ENCODE results near the gene TFPI.
A peak's percentile ranks its signal among the peaks of the same experiment; 100 is the strongest.

The TFPI gene

DNA sequence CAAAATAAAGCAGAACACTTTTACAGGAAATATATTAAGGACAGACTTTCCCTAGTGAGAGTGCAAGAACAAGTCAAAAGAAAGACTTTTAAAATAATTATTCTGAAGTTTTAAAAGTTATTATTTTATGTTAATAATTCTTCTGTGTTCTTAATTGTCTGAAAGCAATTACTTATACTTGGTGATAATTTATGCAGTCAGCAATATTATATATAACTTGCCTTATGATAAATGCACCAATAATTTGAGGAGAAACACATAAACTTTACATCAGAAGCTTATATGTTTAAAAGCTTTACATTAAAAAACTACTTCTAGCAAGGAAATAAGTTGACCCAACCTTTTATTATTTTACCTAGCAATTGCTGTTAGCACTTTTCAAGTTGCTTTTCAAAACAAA, 102.7 kb downstream of the TFPI start:
- Mint-ChIP-seq H3K27me3 (no peaks in the 10 kb centered on the region), H3K4me3 (no peak overlapping the region), H3K9me3 (no peaks in the 10 kb centered on the region), H3K27ac (no peak overlapping the region), H3K36me3 (ENCODE audit: low read depth) (no peaks in the 10 kb centered on the region), H3K4me1 (ENCODE audit: low read depth) (peaks cover 13% of the 10 kb centered on the region)

DNA sequence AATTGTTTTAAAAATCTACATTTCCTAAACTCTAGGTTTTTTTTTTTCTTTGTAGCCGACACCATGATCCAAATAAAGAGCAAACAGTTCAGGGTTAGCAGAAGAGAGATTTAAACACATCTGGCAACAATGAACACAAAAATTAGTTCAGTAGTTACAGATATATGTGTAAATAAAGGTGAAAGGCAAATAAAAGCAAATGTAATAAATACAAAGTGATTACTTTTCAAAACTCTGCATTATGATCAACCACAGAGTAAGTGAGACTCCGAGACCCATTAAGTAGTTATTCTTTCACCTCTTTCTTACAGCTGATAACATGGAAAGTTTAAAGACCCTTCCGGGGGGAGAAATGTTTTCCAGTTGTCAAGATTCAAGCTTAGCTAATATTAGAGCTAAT, 106.9 kb downstream of the TFPI start:
- Mint-ChIP-seq H3K36me3 (ENCODE audit: low read depth) (no peaks in the 10 kb centered on the region), H3K27ac (no peak overlapping the region), H3K4me3 (peak overlapping the region; percentile 52), H3K27me3 (no peaks in the 10 kb centered on the region), H3K9me3 (no peaks in the 10 kb centered on the region), H3K4me1 (ENCODE audit: low read depth) (peaks cover 13% of the 10 kb centered on the region)

- no peak overlapping the region for H3K27ac Mint-ChIP-seq
- peaks cover 13% of the 10 kb centered on the region for H3K4me1 Mint-ChIP-seq (ENCODE audit: low read depth)
- no peaks in the 10 kb centered on the region for H3K36me3 Mint-ChIP-seq (ENCODE audit: low read depth)
- H3K9me3 Mint-ChIP-seq = no peaks in the 10 kb centered on the region
- H3K4me3 Mint-ChIP-seq = no peak overlapping the region
- H3K27me3 Mint-ChIP-seq = no peaks in the 10 kb centered on the region
These were observed 107.5 kb downstream of the TFPI start for GRCh38 chr2:187446711-187447110.

- Mint-ChIP-seq H3K27me3 (no peaks in the 10 kb centered on the region), H3K4me3 (no peak overlapping the region), H3K27ac (no peak overlapping the region), H3K4me1 (ENCODE audit: low read depth) (peaks cover 13% of the 10 kb centered on the region), H3K36me3 (ENCODE audit: low read depth) (no peaks in the 10 kb centered on the region), H3K9me3 (no peaks in the 10 kb centered on the region)
These were observed 109.2 kb downstream of the TFPI start for GRCh38 chr2:187445051-187445450.

DNA sequence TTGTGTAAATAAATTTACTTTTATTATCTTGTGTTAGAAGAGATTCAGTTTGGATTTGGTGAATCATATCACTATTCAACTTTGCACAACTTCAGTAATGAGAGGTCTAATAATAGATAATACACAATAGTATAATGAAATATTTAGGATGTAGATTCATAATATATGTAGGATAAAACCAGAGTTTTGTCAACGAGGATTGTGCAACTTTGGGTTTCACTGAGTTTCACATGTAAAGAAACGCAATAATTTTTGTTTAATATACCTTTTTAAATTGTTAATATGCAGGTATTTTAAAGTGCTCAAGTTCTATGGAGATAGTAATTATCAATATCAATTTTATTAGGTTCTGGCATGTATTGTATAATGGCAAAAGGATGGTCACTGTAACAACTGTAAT, 111.5 kb downstream of the TFPI start:
- no peaks in the 10 kb centered on the region for H3K9me3 Mint-ChIP-seq
- H3K36me3 Mint-ChIP-seq (ENCODE audit: low read depth) = no peaks in the 10 kb centered on the region

DNA sequence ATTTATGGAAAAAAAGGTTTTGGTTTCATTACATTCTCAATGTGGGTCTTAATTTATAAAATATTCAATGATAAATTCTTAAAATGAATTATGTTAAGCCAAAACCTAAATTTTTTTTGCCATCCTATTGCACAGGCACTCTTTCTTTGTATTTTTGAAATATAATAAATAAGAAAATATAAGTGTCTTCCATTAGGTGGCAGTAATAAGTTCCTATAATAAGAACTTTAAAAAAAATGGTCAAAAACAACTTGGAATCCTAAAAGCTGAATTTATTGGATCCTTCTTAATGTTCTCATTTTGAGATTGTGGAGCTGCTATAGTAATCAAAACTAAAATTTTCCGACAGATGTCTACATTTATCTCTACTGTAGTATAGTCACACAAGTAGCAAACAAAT, 111.9 kb downstream of the TFPI start:
- Mint-ChIP-seq H3K4me3 (no peak overlapping the region), H3K9me3 (no peaks in the 10 kb centered on the region), H3K36me3 (ENCODE audit: low read depth) (no peaks in the 10 kb centered on the region), H3K27ac (no peak overlapping the region), H3K4me1 (ENCODE audit: low read depth) (peaks cover 4% of the 10 kb centered on the region), H3K27me3 (no peaks in the 10 kb centered on the region)

More for the DNA sequence above, 111.5 kb downstream of the TFPI start:
- Mint-ChIP-seq H3K27me3 (no peaks in the 10 kb centered on the region), H3K27ac (no peak overlapping the region), H3K4me3 (no peak overlapping the region), H3K4me1 (ENCODE audit: low read depth) (peaks cover 6% of the 10 kb centered on the region)

DNA sequence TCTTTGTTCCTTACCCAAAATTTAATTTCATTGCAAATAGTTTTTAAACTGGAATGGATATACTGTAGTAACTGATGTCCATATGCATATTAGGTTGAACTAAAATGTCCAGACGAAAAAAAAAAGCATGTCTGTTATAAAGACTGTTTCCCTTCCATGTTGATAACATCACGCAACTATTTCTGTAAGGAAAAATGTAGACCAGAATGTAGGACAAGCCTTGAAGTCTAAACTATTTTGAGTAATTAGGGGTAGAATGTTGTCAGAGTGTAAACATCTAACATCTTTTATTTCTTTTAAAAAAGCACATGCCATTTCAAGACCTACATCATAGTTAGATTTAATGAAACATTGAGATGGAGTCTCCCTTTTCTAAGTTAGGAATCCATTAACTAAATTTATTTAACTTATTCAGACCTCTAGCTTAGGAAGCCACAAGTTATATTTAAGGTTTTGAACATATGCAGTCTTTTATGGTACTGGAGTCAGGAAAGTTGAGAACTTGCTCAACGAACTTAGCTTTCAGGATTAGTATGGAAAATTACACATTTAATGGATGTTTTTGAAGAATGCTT, 114.0 kb downstream of the TFPI start:
- no peaks in the 10 kb centered on the region for H3K27me3 Mint-ChIP-seq
- no peak overlapping the region for H3K4me3 Mint-ChIP-seq
- no peaks in the 10 kb centered on the region for H3K9me3 Mint-ChIP-seq
- no peaks in the 10 kb centered on the region for H3K36me3 Mint-ChIP-seq (ENCODE audit: low read depth)
- no peaks in the 10 kb centered on the region for H3K4me1 Mint-ChIP-seq (ENCODE audit: low read depth)
- H3K27ac Mint-ChIP-seq = no peak overlapping the region

GRCh38 chr2:187438455-187438854, 115.8 kb downstream of the TFPI start:
- H3K4me1 Mint-ChIP-seq (ENCODE audit: low read depth) = no peaks in the 10 kb centered on the region
- no peak overlapping the region for H3K27ac Mint-ChIP-seq
- H3K27me3 Mint-ChIP-seq = no peaks in the 10 kb centered on the region
- no peaks in the 10 kb centered on the region for H3K36me3 Mint-ChIP-seq (ENCODE audit: low read depth)
- no peak overlapping the region for H3K4me3 Mint-ChIP-seq
- H3K9me3 Mint-ChIP-seq = no peaks in the 10 kb centered on the region

DNA sequence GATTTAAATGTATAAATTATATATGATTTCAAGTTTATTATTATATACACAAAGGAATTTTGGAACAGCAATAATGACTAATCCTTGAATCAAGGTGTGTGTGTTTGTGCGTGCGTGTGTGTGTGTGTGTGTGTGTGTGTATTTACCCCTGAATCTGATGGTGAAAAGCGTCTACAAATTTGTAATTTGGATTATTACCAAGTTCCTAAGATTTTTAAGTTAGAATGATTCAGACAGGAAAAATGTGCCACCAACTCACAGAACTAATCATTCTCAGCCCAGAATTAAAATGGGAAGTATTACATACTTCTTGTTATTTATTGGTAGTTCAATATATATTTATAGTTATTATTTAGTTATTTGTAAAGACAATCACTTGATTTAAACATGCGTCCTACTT, 118.5 kb downstream of the TFPI start:
- Mint-ChIP-seq H3K9me3 (no peaks in the 10 kb centered on the region), H3K36me3 (ENCODE audit: low read depth) (no peaks in the 10 kb centered on the region), H3K4me1 (ENCODE audit: low read depth) (no peaks in the 10 kb centered on the region), H3K27me3 (no peaks in the 10 kb centered on the region), H3K4me3 (no peak overlapping the region), H3K27ac (no peak overlapping the region)

DNA sequence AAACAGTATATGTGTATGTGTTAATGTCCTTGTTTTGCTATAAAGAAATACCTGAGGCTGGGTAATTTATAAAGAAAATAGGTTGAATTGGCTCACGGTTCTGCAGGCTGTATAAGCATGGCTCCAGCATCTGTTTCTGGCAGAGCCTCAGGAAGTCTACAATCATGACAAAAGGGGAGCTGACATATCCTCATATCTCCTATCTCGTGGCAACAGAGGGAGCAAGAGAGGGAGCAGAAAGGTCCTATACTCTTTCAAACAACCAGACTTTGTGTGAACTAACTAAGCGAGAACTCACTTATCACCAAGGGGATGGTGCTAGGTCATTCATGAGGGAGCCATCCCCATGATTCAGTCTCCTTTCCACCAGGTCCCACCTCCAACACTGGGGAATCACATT, 119.2 kb downstream of the TFPI start:
- no peaks in the 10 kb centered on the region for H3K4me1 Mint-ChIP-seq (ENCODE audit: low read depth)
- H3K4me3 Mint-ChIP-seq = no peak overlapping the region
- no peak overlapping the region for H3K27ac Mint-ChIP-seq
- H3K9me3 Mint-ChIP-seq = no peaks in the 10 kb centered on the region
- no peaks in the 10 kb centered on the region for H3K36me3 Mint-ChIP-seq (ENCODE audit: low read depth)
- H3K27me3 Mint-ChIP-seq = no peaks in the 10 kb centered on the region

GRCh38 chr2:187434342-187434785, 119.9 kb downstream of the TFPI start:
- Mint-ChIP-seq H3K27ac (no peak overlapping the region), H3K9me3 (no peaks in the 10 kb centered on the region), H3K4me1 (ENCODE audit: low read depth) (no peaks in the 10 kb centered on the region)

DNA sequence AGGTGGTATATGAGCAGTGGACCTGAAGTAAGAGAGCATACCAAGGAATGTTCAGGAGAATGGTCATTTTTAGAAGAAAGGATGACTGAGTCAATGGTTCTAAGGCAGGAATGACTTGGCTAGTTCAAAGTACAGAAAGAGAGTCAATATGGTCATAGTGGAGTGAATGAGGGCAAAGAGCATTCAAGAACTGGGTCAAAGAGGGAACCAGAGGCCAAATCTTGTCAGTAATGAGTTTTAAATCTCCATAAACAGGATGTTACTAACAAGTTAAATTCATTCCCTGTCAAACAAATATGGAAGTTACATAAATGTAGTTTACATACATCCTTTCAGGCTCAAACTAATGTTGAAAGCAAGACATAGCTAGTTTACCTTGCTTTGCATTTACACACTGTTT, 122.3 kb downstream of the TFPI start:
- Mint-ChIP-seq H3K36me3 (ENCODE audit: low read depth) (no peaks in the 10 kb centered on the region), H3K4me1 (ENCODE audit: low read depth) (no peaks in the 10 kb centered on the region), H3K4me3 (no peak overlapping the region), H3K9me3 (no peaks in the 10 kb centered on the region), H3K27ac (no peak overlapping the region), H3K27me3 (no peaks in the 10 kb centered on the region)

More at GRCh38 chr2:187434342-187434785, 119.9 kb downstream of the TFPI start:
- no peak overlapping the region for H3K4me3 Mint-ChIP-seq
- H3K27me3 Mint-ChIP-seq = no peaks in the 10 kb centered on the region
- no peaks in the 10 kb centered on the region for H3K36me3 Mint-ChIP-seq (ENCODE audit: low read depth)

- H3K27ac Mint-ChIP-seq = no peak overlapping the region
These were observed 124.2 kb downstream of the TFPI start for GRCh38 chr2:187429989-187430388.

GRCh38 chr2:187424146-187424545, 130.1 kb downstream of the TFPI start:
- Mint-ChIP-seq H3K27me3 (no peaks in the 10 kb centered on the region), H3K9me3 (no peaks in the 10 kb centered on the region), H3K27ac (no peak overlapping the region), H3K36me3 (ENCODE audit: low read depth) (no peaks in the 10 kb centered on the region), H3K4me1 (ENCODE audit: low read depth) (no peaks in the 10 kb centered on the region), H3K4me3 (no peak overlapping the region)

More at GRCh38 chr2:187429989-187430388, 124.2 kb downstream of the TFPI start:
- no peaks in the 10 kb centered on the region for H3K36me3 Mint-ChIP-seq (ENCODE audit: low read depth)
- no peaks in the 10 kb centered on the region for H3K9me3 Mint-ChIP-seq
- no peaks in the 10 kb centered on the region for H3K4me1 Mint-ChIP-seq (ENCODE audit: low read depth)
- H3K4me3 Mint-ChIP-seq = no peak overlapping the region
- no peaks in the 10 kb centered on the region for H3K27me3 Mint-ChIP-seq

DNA sequence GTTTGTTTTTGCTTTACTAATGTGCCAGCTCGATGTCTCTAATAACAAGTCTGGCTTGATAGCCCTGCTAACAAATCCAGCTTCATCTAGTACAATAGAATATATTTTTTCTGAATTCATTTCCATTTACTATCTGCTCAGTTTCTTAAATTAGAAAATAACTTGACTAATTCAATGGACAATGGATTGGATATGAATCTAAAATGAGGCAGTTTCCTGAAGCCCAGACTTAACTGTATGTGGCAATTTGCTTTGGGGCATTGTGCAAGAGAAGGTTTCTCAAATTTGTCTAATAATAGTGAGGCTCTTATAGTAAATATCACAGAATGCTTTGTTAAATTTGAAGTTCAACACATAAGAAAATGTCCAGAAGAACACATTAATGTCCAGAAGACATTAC, 132.0 kb downstream of the TFPI start:
- no peak overlapping the region for H3K4me3 Mint-ChIP-seq
- H3K4me1 Mint-ChIP-seq (ENCODE audit: low read depth) = no peaks in the 10 kb centered on the region
- no peaks in the 10 kb centered on the region for H3K27me3 Mint-ChIP-seq
- no peaks in the 10 kb centered on the region for H3K36me3 Mint-ChIP-seq (ENCODE audit: low read depth)
- H3K9me3 Mint-ChIP-seq = no peaks in the 10 kb centered on the region
- no peak overlapping the region for H3K27ac Mint-ChIP-seq

GRCh38 chr2:187421519-187421918, 132.7 kb downstream of the TFPI start:
- Mint-ChIP-seq H3K36me3 (ENCODE audit: low read depth) (no peaks in the 10 kb centered on the region), H3K27ac (no peak overlapping the region), H3K9me3 (no peaks in the 10 kb centered on the region), H3K4me3 (no peak overlapping the region), H3K4me1 (ENCODE audit: low read depth) (no peaks in the 10 kb centered on the region), H3K27me3 (no peaks in the 10 kb centered on the region)
